ENCODE data around the gene UGT2A3.
"Not testable (repeated sequence)": the region's sequence is repeated elsewhere in the genome, so short reads cannot be mapped to it uniquely, and the experiment has no call there.

Gene UGT2A3

GRCh38 chr4:68951078-68951805, at the start of gene UGT2A3:
TSS of gene UGT2A3 (minus strand) at chr4:68951804. CDS start at chr4:68951760, 44 bp downstream.
- DNase-seq, result no peak

- no peak for DNase-seq
Measured at GRCh38 chr4:68997040-68997439, 45.4 kb upstream of the UGT2A3 start.

- DNase-seq, result no peak
Measured at GRCh38 chr4:68995292-68995691, 43.7 kb upstream of the UGT2A3 start.

- no peak for DNase-seq
Measured at GRCh38 chr4:68987007-68987406, 35.4 kb upstream of the UGT2A3 start.

GRCh38 chr4:68985442-68985841, 33.8 kb upstream of the UGT2A3 start:
- no peak for DNase-seq

- DNase-seq, result no peak
Measured at GRCh38 chr4:68984947-68985346, 33.3 kb upstream of the UGT2A3 start.

GRCh38 chr4:68963374-68963773, 11.8 kb upstream of the UGT2A3 start:
- DNase-seq, result no peak

GRCh38 chr4:68962868-68963267, 11.3 kb upstream of the UGT2A3 start:
- no peak for DNase-seq

GRCh38 chr4:68960294-68961163, 8.9 kb upstream of the UGT2A3 start:
- DNase-seq, result no peak

- DNase-seq, result not testable (repeated sequence)
Measured at GRCh38 chr4:68959085-68959484, 7.5 kb upstream of the UGT2A3 start.

- no peak for DNase-seq
Measured at GRCh38 chr4:68954126-68954525, 2.5 kb upstream of the UGT2A3 start.

- DNase-seq, result no peak
Measured at GRCh38 chr4:68953056-68953596, 1.5 kb upstream of the UGT2A3 start.

GRCh38 chr4:68951806-68952585, 392 bp upstream of the UGT2A3 start:
- no peak for DNase-seq

GRCh38 chr4:68950033-68950432, 1.6 kb downstream of the UGT2A3 start:
- DNase-seq, result no peak

- DNase-seq, result no peak
Measured at GRCh38 chr4:68948985-68949384, 2.6 kb downstream of the UGT2A3 start.

GRCh38 chr4:68948044-68948743, 3.4 kb downstream of the UGT2A3 start:
- no peak for DNase-seq

- DNase-seq, result no peak
Measured at GRCh38 chr4:68929076-68929737, 22.4 kb downstream of the UGT2A3 start.

GRCh38 chr4:68927165-68927564, 24.4 kb downstream of the UGT2A3 start:
- DNase-seq, result no peak

- not testable (repeated sequence) for DNase-seq
Measured at GRCh38 chr4:68922202-68922601, 29.4 kb downstream of the UGT2A3 start.

- no peak for DNase-seq
Measured at GRCh38 chr4:68921051-68921450, 30.6 kb downstream of the UGT2A3 start.

- DNase-seq, result no peak
Measured at GRCh38 chr4:68917016-68917415, 34.6 kb downstream of the UGT2A3 start.

- no peak for DNase-seq
Measured at GRCh38 chr4:68912807-68913206, 38.8 kb downstream of the UGT2A3 start.
